Transverse colon (tissue), 4 donors: ENCODE results near the gene RAB27A. TPM values are rescaled to one million over a fixed set of nuclear protein-coding genes. Genes with fewer than 3 reads are reported as not detected.
"Not testable (repeated sequence)": the region's sequence is repeated elsewhere in the genome, so short reads cannot be mapped to it uniquely, and the experiment has no call there.

ENCODE experiments used
- DNase-seq: peaks from one replicate; pipeline ENCODE4 v3.0.0-alpha.2; 2019
- H3K27ac ChIP-seq, 4 donors: fragments of 200-600 bp; sonication (generic); 2 replicates each; pipeline ENCODE4 v1.5.1; 2016 to 2018; ENCODE audit warnings: inconsistent platforms in 4 of 4
- H3K27me3 ChIP-seq: fragments of 200-600 bp; sonication (generic); 2 replicates; pipeline ENCODE4 v1.5.1; 2017; ENCODE audit warnings: inconsistent platforms
- H3K36me3 ChIP-seq, 4 donors: fragments of 200-600 bp; sonication (generic); 2 replicates each; pipeline ENCODE4 v1.5.1; 2017 to 2019; ENCODE audit warnings: inconsistent platforms in 4 of 4
- H3K4me1 ChIP-seq, 4 donors: fragments of 200-600 bp; sonication (generic); 2 replicates each; pipeline ENCODE4 v1.5.1; 2017 to 2020; ENCODE audit warnings: inconsistent platforms in 4 of 4
- H3K4me3 ChIP-seq, 4 donors: fragments of 200-600 bp; sonication (generic); 1 replicate in 1 of 4; 2 replicates in 3 of 4; pipeline versions ENCODE4 v1.5.1 to v1.6.1; 2017 to 2019; ENCODE audit warnings: inconsistent platforms in 4 of 4
- H3K9me3 ChIP-seq, 2 donors: fragments of 200-600 bp; sonication (generic); 2 replicates each; pipeline ENCODE4 v1.5.1; 2017 to 2019; ENCODE audit warnings: inconsistent platforms in 2 of 2
- CTCF ChIP-seq, 5 experiments: fragments of 200-600 bp in 3 of 5; fragments of 450-650 bp in 2 of 5; sonication (generic) in 3 of 5; IDR thresholded peaks; 1 replicate in 2 of 5; 2 replicates in 3 of 5; pipeline ENCODE4 v1.5.1; 2016 to 2017; ENCODE audit warnings: antibody characterized with exemption in 5 of 5, inconsistent platforms in 3 of 5, mild to moderate bottlenecking in 2 of 5, moderate library complexity in 1 of 5
- EP300 ChIP-seq: sonication (generic); formaldehyde crosslinking; IDR thresholded peaks from one replicate; pipeline ENCODE4 v1.6.1; 2017; ENCODE audit warnings: antibody characterized with exemption, low read depth
- POLR2A ChIP-seq: fragments of 450-650 bp; IDR thresholded peaks from one replicate; pipeline ENCODE4 v1.6.1; 2016; ENCODE audit warnings: antibody characterized with exemption, mild to moderate bottlenecking, moderate library complexity
- POLR2AphosphoS5 ChIP-seq, 3 donors: sonication (generic); formaldehyde crosslinking; IDR thresholded peaks; one replicate each; pipeline ENCODE4 v1.6.1; 2016; ENCODE audit warnings: antibody characterized with exemption in 3 of 3
- WGBS, 2 donors: methylation state at CpG; one replicate each; pipeline ENCODE4 v1.1.5; 2018; ENCODE audit warnings: low coverage in 1 of 2; 5-methylcytosine and 5-hydroxymethylcytosine counted together
- in situ Hi-C, 4 donors: fragments of 200-750 bp; cut with MboI; loops; one replicate each; pipeline versions ENCODE4 v1.15.0 to v1.15.1; 2017; ENCODE audit warnings: low sequenced_read_pairs in 3 of 4, low pct_ligation_motif_present in 1 of 4, low pct_unique_long_range_greater_than_20kb in 1 of 4
- intact Hi-C: fragments of 100-400 bp; cut with DNase I; formaldehyde crosslinking; loops from one replicate; pipeline ENCODE4 v1.15.1; 2023; ENCODE audit warnings: low total_unique reads
- total RNA-seq, 4 donors: library from RNA; depleted of rRNA; stranded (reverse); fragments of >200 nt; gene quantifications; one replicate each; pipeline ENCODE4 v1.1.0, GENCODE V29; 2016

RAB27A gene
- total RNA-seq, 4 donors from 2014 or later: 9.4 to 65.7 (median 24.1) TPM

- peaks cover 0 to 16% (median 10%) of the 10 kb centered on the region in 4 donors for H3K4me1 ChIP-seq
- no peaks in the 10 kb centered on the region for H3K27me3 ChIP-seq
- intact Hi-C loops: loop anchor here (5.0 kb wide), 1 partner anchor 583 kb away; no protein-coding TSS in a partner anchor
- DNase-seq: peak; percentile 88
- H3K9me3 ChIP-seq: no peaks in the 10 kb centered on the region
- WGBS, 2 donors: 20% methylated on average over 12 to 17 of the region's 17 CpGs
- TF ChIP-seq EP300 (no peak), CTCF (IDR thresholded peaks at IDR 0.05) (peak; percentile 86 to 91 (median 88)), POLR2A (no peak), POLR2AphosphoS5 (IDR thresholded peaks at IDR 0.05) (no peak)
- in situ Hi-C loops: loop anchor here in 3 of 4 donors (5.0 kb wide), 1 partner anchor 73 kb away; no protein-coding TSS in a partner anchor
- H3K27ac ChIP-seq: peak overlapping the region; percentile 90 to 96 (median 92)
- peak overlapping the region; percentile 53 to 95 (median 71) for H3K4me3 ChIP-seq
- no peaks in the 10 kb centered on the region for H3K36me3 ChIP-seq
Measured at GRCh38 chr15:55290528-55291057, 980 bp upstream of the RAB27A start.

- TF ChIP-seq POLR2AphosphoS5 (IDR thresholded peaks at IDR 0.05) (peak in 1 of 3 donors; percentile 13), EP300 (no peak)
Measured at GRCh38 chr15:55289011-55289745, 435 bp downstream of the RAB27A start.

GRCh38 chr15:55288006-55288717 lies 1.5 kb downstream of the RAB27A start:
- peak overlapping the region; percentile 90 to 96 (median 92) for H3K27ac ChIP-seq
- no peaks in the 10 kb centered on the region for H3K27me3 ChIP-seq
- intact Hi-C loops (no loop called here), in situ Hi-C loops (loop anchor here in 1 of 4 donors (10.0 kb wide), 1 partner anchor 73 kb away; no protein-coding TSS in a partner anchor)
- no peaks in the 10 kb centered on the region for H3K36me3 ChIP-seq
- peak overlapping the region in 3 of 4 donors; percentile 70 to 95 (median 72) for H3K4me3 ChIP-seq
- DNase-seq: no peak
- no peak for TF ChIP-seq POLR2AphosphoS5 (IDR thresholded peaks at IDR 0.05)
- no peak for TF ChIP-seq CTCF (IDR thresholded peaks at IDR 0.05)
- peaks cover 0 to 19% (median 13%) of the 10 kb centered on the region in 4 donors for H3K4me1 ChIP-seq
- WGBS, 2 donors: 73 to 83% methylated on average over 3 to 8 of the region's 8 CpGs
- H3K9me3 ChIP-seq: no peaks in the 10 kb centered on the region

More at GRCh38 chr15:55289011-55289745, 435 bp downstream of the RAB27A start:
- H3K9me3 ChIP-seq: no peaks in the 10 kb centered on the region
- intact Hi-C loops: no loop called here
- H3K27ac ChIP-seq: peak overlapping the region; percentile 90 to 96 (median 92)
- H3K27me3 ChIP-seq: no peaks in the 10 kb centered on the region
- WGBS, 2 donors: 2 to 20% methylated on average over 1 to 14 of the region's 37 CpGs
- peak; percentile 31 for DNase-seq
- peaks cover 0 to 16% (median 10%) of the 10 kb centered on the region in 4 donors for H3K4me1 ChIP-seq
- H3K4me3 ChIP-seq: peak overlapping the region; percentile 53 to 95 (median 71)
- in situ Hi-C loops: loop anchor here in 1 of 4 donors (10.0 kb wide), 1 partner anchor 74 kb away; no protein-coding TSS in a partner anchor
- H3K36me3 ChIP-seq: no peaks in the 10 kb centered on the region

- intact Hi-C loops, H3K36me3 ChIP-seq, DNase-seq, H3K27me3 ChIP-seq, H3K27ac ChIP-seq, H3K4me3 ChIP-seq, H3K9me3 ChIP-seq: not testable (repeated sequence)
- in situ Hi-C loops: loop anchor here in 1 of 4 donors (10.0 kb wide), 1 partner anchor 72 kb away; no protein-coding TSS in a partner anchor
- 93% methylated on average over 3 to 10 of the region's 10 CpGs for WGBS, 2 donors
- peaks cover 5 to 29% (median 20%) of the 10 kb centered on the region in 4 donors for H3K4me1 ChIP-seq
Measured at GRCh38 chr15:55286442-55287189, 3.0 kb downstream of the RAB27A start.
